HG02981 (cell line): Measurements from ENCODE around the gene CCNL1.
"Not testable (repeated sequence)": the region's sequence is repeated elsewhere in the genome, so short reads cannot be mapped to it uniquely, and the experiment has no call there.

ENCODE experiments used
- ATAC-seq: cut with Tn5 transposase; IDR thresholded peaks from one replicate; pipeline ENCODE4 v1.9.1; 2021; ENCODE audit warnings: mild to moderate bottlenecking, moderate library complexity; ENCODE audit not compliant: unreplicated experiment

CCNL1 gene

DNA sequence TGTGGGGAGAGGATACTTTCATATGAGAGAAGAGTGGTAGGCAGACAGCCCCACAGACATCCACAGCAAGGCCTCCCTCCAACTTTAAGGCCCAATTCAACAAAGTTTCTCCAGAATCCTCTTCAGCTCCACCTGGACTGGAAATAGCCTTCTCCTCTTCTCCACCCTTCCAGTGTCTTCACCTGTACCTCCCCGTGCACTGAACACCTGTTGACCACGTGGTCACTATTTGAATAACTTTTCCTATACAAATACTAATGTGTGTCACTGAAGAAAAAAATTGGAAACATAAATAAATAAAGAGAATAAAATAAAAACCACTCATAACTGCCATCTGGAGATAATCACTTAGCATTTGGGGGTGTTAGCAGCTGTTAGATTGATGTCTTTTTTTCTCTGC, 52.9 kb downstream of the CCNL1 start:
- no peak for ATAC-seq

DNA sequence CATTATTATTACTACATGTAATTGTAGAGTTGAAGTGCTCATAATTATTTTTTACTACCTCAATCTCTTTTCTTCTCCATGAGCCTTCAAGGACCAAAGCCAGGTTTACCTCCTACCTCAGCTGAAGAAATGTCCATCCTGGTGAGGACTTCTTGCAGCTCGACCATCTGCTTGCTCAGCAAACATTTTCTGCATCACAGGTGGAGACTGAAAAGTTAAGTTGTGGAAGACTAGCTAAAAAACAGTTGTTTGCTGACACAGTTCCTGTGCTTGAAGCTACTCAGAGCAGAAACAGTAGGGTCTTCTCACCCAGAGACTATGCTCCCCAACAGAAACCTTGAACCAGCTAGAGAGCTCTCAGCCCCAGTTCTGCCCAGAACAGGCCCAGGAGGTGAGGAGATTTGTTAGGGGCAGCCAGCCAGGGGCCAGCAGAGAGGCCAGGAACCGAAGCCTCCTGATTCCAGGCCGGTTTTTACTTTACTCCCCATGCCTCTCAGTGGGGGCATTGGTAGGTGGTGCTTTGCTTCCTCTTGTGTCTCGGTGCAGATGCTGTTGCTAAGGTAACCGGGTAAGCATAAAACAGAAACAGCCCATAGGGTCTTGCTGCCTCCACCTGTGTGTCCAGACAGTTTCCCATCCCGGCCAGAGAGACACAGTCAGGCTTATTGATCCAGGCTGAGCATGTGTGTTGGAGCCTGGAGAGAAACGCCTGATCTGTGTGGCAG, 54.9 kb downstream of the CCNL1 start:
- ATAC-seq: peak; percentile 70

DNA sequence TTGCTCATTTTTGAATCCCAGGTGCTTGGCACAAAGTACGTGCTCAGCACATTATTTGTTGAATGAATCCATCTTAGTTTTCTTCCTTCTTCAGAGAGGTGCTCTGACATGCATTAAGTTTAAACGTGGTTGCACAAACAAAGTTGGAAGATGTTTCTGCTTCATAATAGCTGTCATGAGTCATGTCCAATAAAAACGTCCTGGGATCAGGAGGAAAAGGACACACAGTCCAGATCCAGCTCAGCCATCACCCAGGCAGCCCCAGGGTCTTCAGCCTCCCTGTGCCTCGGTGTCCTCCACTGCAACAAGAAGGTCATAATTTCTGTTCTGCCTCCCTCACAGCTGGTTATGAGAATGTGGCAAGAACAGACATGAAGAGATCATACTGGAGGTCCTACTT, 55.4 kb downstream of the CCNL1 start:
- ATAC-seq: no peak

DNA sequence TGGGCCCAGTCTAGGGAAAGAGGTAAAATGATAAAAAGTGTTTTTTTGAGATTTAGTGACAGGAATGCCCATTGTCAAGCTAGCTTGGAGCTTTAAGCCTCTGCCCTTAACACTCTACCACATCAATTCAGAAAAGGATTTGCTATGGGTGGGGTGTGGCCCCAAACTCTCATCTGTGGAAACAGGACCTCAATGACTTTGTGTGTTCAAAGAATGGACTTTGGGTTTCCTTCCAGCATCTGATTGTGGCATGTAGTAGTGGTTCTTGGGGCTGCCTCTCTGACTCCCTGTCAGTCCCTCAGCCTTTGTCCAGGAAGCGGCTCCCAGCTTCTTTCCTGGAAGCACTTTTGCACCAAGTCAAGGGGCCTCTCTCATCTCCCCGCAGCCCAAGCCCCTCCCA, 56.1 kb downstream of the CCNL1 start:
- ATAC-seq: peak; percentile 5

DNA sequence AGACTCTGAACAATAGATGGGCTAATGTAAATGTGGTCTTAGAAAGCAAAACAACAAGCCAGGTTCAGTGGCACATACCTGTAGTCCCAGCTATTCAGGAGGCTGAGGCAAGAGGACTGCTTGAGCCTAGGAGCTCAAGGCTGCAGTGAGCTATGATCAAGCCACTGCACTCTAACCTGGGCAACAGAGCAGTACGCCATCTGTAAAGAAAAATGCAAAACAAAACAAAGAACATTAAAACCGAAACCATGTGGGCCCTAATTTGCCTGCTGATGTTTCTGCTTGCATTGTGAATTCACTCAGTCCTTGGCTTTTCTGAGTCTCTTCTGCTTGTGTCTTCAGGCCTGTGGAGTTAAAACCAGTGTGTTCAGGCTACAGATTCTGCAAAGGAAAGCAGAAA, 56.7 kb downstream of the CCNL1 start:
- peak; percentile 84 for ATAC-seq

DNA sequence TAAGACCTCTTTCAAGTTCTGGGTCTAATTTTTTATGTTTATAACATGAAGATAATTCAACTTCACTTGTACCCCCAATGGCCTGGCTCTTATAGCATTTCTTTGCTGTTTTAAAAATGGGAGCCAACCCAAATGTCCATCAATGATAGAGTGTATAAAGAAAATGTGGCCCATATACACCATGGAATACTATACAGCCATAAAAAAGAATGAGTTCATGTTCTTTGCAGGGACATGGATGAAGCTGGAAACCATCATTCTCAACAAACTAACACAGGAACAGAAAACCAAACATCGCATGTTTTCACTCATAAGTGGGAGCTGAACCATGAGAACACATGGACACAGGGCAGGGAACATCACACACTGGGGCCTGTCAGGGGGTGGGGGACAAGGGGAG, 57.4 kb downstream of the CCNL1 start:
- not testable (repeated sequence) for ATAC-seq

DNA sequence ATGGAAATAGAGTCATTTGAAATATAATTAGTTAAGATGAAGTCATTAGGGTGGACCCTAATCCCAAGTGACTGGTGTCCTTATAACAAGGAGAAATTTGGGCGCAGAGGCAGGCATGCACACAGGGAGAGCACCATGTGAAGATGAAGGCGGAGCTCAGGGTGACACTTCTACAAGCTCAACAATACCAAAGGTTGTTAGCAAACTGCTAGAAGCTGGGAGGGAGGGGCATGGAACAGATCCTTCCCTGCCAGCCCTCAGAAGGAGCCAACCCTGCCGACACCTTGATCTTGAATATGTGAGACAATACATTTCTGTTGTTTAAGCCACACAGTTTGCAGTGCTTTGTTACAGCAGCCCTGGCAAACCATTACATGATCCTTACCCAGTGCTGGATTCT, 57.8 kb downstream of the CCNL1 start:
- no peak for ATAC-seq

DNA sequence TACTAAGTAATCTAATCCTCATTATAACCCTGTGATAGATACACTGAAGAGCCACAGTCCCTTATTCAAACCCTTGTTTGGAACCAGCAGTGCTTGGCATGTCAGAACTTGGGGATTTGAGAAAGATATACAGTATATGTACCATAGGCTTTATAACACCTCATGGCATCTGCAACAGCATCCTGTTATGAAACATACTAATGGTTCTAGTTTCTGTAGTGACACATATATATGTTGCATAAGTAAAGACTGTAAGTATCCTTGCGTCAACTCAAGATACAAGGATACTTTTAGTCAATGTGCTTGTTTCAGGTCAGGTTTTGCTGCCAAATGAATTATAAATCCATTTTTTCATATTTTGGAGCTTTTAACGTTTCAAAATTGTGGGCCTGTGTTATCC, 58.5 kb downstream of the CCNL1 start:
- no peak for ATAC-seq

DNA sequence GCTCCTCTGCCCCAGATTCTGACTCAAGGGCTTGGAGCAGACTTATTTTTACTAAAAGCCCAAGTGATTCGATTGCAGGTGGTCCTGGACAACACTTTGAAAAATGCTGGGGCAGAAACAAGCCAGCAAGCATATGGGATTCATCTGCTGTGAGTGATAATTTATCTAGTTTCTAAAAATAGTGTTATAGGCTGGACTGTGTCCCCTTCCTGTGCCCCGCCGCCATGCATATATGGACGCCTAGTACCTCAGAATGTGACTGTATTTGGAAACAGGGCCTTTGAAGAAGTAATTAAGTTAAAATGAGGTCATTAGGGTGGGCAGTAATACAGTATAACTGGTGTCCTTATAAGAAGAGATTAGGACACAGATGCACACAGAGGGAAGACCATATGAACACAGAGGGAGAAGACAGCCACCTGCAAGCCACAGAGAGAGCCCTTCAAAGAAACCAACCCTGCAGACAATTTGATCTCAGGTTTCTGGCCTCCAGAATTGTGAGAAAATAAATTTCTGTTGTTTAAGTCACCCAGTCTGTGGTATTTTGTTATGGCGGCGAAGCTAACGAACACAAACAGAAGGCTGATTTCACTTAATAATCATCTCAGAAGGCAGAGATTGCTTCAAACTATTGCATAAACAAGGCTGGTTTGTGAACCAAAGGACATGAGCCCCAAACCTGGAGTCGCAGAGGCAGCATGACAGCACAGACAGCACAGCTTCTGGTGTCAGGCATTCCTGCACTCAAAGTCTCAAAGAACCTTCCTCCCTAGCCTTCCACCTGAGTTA, 59.1 kb downstream of the CCNL1 start:
- no peak for ATAC-seq

DNA sequence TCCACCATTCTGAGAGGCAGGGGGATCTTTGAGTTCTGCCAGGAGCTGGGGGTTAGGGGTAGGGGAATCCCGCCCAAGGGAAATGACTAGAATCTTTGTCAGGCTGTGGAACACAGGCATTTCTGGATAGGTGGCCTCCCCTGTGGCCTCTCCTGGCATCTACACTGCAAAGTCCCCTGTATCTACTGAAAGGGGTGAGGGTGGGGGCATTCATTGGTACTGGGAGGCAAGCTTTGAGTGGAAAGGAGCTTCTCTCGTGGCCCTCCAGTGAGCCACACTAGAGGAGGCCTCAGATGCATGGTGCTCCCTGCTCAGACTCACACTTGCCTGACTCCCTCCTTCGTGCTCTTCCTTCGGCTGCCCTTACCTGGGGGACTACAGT, 59.9 kb downstream of the CCNL1 start:
- no peak for ATAC-seq

DNA sequence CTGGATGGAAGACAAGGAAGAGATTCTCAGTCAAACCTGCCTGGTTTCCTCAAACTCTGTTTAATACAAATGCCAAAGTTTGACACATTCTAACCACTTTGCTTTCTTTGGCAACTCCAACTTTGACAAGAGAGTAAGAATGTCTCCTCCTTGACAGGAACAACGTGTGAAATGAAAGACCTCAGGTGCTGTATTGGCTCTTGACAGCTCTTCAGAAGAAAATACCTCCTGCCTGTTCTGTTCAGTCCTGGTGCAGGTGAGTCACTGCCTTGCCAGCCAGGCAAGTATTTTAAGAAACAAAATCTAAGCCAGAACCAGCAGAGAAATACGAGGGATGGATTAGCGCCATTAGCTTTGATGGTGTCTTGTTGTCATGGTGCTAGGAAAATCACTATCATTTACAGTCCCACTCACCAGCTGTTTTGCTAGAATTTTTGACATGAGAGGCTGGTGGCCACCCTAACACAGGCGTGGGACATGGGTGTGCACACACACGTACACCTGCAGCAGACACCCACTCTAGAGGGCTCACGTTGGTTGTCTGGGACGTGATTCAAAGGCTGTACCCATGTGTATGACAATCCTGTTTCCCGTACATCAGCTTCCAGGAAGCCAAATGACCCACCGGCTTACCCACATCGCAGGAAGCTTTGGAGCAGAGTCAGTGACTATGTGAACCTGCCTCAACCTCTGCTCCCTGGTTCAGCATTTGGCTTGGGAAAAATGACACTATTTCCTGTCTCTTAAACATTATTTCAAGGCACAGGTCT, 60.4 kb downstream of the CCNL1 start:
- no peak for ATAC-seq

DNA sequence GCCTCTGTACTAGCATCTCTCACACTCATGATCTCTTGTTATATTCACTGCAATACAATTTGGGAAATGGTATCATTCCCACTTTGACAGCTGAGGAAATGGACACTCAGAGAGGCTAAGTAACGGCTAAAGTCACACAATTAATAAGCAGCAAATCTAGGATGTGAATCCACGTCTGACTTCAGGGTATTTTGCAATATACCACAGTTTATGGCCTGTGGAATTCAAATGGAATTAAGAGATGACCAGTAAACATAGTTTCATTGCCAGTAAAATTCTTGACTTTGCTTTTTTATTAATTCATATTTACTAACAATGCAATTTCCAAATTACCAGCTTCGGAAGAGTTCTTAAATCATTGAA, 61.1 kb downstream of the CCNL1 start:
- no peak for ATAC-seq

DNA sequence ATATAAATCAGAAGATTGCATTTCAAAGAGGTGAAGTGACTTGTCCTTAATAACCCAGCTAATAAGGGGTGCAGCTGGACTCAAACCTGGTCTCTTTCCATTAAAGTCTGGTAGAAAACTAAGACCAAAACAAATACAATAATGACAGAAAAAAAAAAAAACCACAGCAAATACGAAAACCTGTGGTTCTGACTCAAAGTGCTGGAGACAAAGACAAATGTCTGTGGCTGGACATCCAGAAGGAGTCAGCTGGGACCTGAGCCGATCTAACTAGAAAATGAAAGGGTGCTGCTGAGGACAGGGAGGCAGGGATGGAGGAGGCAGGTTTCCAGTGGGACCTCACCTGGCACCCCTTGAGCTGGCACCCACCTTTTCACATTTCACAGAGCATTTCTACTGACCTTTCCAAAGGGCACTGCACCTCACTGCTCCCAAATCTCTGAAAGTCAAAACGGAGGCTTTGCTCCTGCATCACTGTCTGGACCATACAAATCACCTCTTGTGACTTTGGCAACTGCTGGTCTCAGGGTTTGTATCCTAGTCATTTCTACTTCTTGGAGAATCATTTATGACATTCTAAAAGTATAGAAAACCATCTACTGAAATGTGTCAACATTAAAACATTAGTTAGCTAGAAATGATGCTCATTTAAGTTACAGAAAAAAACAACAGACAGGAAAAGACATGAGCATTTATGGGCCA, 61.7 kb downstream of the CCNL1 start:
- no peak for ATAC-seq
